Measurements from ENCODE around the gene UBE2F. TPM values are rescaled to one million over a fixed set of nuclear protein-coding genes. Genes with fewer than 3 reads are reported as not detected.

UBE2F gene
- total RNA-seq, 1 donor from 2014 or later, result 41.2 TPM

DNA sequence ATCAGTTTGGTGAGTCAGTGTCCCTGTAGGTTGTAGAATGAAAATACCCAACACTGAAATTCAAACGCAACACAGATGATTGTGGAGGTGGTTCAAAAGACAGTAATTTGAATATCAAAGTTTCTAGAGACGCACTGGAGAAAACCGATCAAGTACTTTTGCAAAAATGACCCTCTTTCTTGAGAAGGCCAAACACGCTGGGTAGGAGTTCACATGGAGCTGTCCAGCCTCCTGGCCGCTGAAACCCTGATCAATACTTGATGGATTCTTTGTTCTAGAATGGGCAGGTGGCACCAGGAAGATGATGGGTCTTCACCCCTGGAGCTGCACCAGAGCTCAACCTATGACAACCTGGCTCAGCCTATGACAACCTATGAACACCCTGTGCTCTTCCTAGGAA lies 39.7 kb upstream of the UBE2F start:
- peaks cover 8% of the 10 kb centered on the region for H3K27me3 Mint-ChIP-seq
- H3K27ac Mint-ChIP-seq, result no peak overlapping the region
- no peaks in the 10 kb centered on the region for H3K9me3 Mint-ChIP-seq
- ChIA-PET CTCF (no interaction called here), POLR2A (no interaction called here)
- no peaks in the 10 kb centered on the region for H3K36me3 Mint-ChIP-seq (ENCODE audit: low read depth)
- TF ChIP-seq, protein P1, sequence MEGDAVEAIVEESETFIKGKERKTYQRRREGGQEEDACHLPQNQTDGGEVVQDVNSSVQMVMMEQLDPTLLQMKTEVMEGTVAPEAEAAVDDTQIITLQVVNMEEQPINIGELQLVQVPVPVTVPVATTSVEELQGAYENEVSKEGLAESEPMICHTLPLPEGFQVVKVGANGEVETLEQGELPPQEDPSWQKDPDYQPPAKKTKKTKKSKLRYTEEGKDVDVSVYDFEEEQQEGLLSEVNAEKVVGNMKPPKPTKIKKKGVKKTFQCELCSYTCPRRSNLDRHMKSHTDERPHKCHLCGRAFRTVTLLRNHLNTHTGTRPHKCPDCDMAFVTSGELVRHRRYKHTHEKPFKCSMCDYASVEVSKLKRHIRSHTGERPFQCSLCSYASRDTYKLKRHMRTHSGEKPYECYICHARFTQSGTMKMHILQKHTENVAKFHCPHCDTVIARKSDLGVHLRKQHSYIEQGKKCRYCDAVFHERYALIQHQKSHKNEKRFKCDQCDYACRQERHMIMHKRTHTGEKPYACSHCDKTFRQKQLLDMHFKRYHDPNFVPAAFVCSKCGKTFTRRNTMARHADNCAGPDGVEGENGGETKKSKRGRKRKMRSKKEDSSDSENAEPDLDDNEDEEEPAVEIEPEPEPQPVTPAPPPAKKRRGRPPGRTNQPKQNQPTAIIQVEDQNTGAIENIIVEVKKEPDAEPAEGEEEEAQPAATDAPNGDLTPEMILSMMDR (IDR thresholded peaks at IDR 0.05), result no peak
- ATAC-seq (ENCODE audit: low read depth) (no peak), DNase-seq (no peak)
- H3K4me3 Mint-ChIP-seq, result no peak overlapping the region
- H3K4me1 Mint-ChIP-seq, result peaks cover 14% of the 10 kb centered on the region
- intact Hi-C loops (cut with micrococcal nuclease), result no loop called here

DNA sequence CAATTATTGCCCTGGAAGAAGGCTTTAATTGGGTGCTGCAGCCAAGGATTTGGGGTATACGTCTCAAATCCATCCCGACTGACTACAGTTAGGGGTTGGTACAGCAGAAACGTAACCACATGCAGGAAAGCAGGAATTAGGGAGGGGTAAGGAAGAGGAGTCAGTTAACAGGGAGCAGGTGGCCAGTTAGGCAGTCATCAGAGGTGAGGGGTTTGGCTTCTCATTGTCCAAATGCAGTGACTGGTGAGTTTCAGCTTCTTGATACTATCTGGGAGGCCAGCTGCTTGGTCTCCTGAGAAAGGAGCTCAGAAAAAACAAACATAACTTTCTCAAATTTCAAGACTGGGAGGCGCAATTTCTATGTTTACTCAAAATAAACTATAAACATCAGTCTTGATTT lies 38.8 kb upstream of the UBE2F start:
- CTCF ChIA-PET, result no interaction called here
- no peaks in the 10 kb centered on the region for H3K9me3 Mint-ChIP-seq
- no peak overlapping the region for H3K4me3 Mint-ChIP-seq

GRCh38 chr2:237929979-237930378 lies 36.8 kb upstream of the UBE2F start:
- peaks cover 7% of the 10 kb centered on the region for H3K4me1 Mint-ChIP-seq
- H3K27ac Mint-ChIP-seq, result no peak overlapping the region
- TF ChIP-seq, protein P1 (IDR thresholded peaks at IDR 0.05), result no peak
- H3K4me3 Mint-ChIP-seq, result no peak overlapping the region
- POLR2A ChIA-PET, result no interaction called here
- no peaks in the 10 kb centered on the region for H3K9me3 Mint-ChIP-seq
- DNase-seq, result no peak
- no peak for ATAC-seq (ENCODE audit: low read depth)
- peaks cover 11% of the 10 kb centered on the region for H3K27me3 Mint-ChIP-seq
- intact Hi-C loops (cut with micrococcal nuclease), result no loop called here
- CTCF ChIA-PET, result no interaction called here
- H3K36me3 Mint-ChIP-seq (ENCODE audit: low read depth), result no peaks in the 10 kb centered on the region

More for the DNA sequence above, 38.8 kb upstream of the UBE2F start:
- DNase-seq (no peak), ATAC-seq (ENCODE audit: low read depth) (no peak)
- intact Hi-C loops (cut with micrococcal nuclease), result no loop called here
- POLR2A ChIA-PET, result no interaction called here
- H3K27ac Mint-ChIP-seq, result no peak overlapping the region
- TF ChIP-seq, protein P1 (IDR thresholded peaks at IDR 0.05), result no peak
- no peaks in the 10 kb centered on the region for H3K36me3 Mint-ChIP-seq (ENCODE audit: low read depth)
- peaks cover 14% of the 10 kb centered on the region for H3K4me1 Mint-ChIP-seq
- peaks cover 8% of the 10 kb centered on the region for H3K27me3 Mint-ChIP-seq

DNA sequence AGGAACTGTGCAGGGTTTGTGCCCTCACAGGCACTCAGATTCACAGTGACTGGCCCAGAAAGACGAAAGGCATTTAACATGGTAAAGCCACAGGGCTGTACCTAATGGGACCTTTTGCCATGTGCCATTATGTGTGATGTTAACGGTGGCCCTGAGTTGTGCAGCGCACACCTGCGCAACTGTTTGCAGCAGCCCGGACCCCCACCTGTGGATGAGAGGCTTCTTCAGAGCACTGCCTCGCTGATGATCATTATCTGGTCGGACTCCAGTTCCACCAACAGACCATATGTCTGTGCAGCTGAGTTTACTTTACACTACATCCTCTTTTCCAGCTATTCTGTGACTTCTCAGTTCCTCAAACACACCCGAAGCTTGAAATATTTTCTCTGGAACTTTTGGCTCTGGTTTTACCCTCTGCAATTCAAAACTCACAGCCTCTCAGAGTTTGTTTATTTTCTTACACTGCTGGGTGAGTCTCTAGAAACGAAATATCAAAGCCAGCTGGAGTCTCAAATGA lies 35.6 kb upstream of the UBE2F start:
- intact Hi-C loops (cut with micrococcal nuclease), result no loop called here
- H3K4me1 Mint-ChIP-seq, result peaks cover 7% of the 10 kb centered on the region
- TF ChIP-seq, protein P1 (IDR thresholded peaks at IDR 0.05), result no peak
- no peaks in the 10 kb centered on the region for H3K9me3 Mint-ChIP-seq
- ChIA-PET POLR2A (interaction anchor here (0.6 kb wide), 1 partner anchor 41 kb away, joined by 4 read pairs; no protein-coding TSS in a partner anchor), CTCF (no interaction called here)
- H3K4me3 Mint-ChIP-seq, result no peak overlapping the region
- DNase-seq (no peak), ATAC-seq (ENCODE audit: low read depth) (no peak)
- H3K27me3 Mint-ChIP-seq, result peaks cover 11% of the 10 kb centered on the region
- no peaks in the 10 kb centered on the region for H3K36me3 Mint-ChIP-seq (ENCODE audit: low read depth)
- H3K27ac Mint-ChIP-seq, result no peak overlapping the region

GRCh38 chr2:237932731-237933131 lies 34.1 kb upstream of the UBE2F start:
- TF ChIP-seq, protein P1 (IDR thresholded peaks at IDR 0.05), result no peak
- no peak overlapping the region for H3K4me3 Mint-ChIP-seq
- ChIA-PET CTCF (no interaction called here), POLR2A (interaction anchor here (0.6 kb wide), 1 partner anchor 67 kb away, joined by 4 read pairs; no protein-coding TSS in a partner anchor)
- peaks cover 11% of the 10 kb centered on the region for H3K27me3 Mint-ChIP-seq
- no peaks in the 10 kb centered on the region for H3K36me3 Mint-ChIP-seq (ENCODE audit: low read depth)
- peaks cover 7% of the 10 kb centered on the region for H3K4me1 Mint-ChIP-seq
- intact Hi-C loops (cut with micrococcal nuclease), result no loop called here
- no peak overlapping the region for H3K27ac Mint-ChIP-seq
- ATAC-seq (ENCODE audit: low read depth), result no peak
- DNase-seq, result no peak
- no peaks in the 10 kb centered on the region for H3K9me3 Mint-ChIP-seq
